Activated T-helper 2 cell treated with anti-CD3 and anti-CD28 coated beads, Interferon-gamma antibody, Interleukin-2, Interleukin-4, amounts not matched to agents 10 μg/mL and 5 μg/mL and 100 μg/mL, durations not matched to agents 14 hours and 24 hours and 36 hours (primary cell): ENCODE results near the gene PTH2R. TPM values are rescaled to one million over a fixed set of nuclear protein-coding genes. Genes with fewer than 3 reads are reported as not detected.
"Not testable (repeated sequence)": the region's sequence is repeated elsewhere in the genome, so short reads cannot be mapped to it uniquely, and the experiment has no call there.

ENCODE experiments used
- DNase-seq: peaks from one replicate; pipeline ENCODE4 v3.0.0; 2021; ENCODE audit warnings: low spot score
- H3K27ac Mint-ChIP-seq: one replicate; pipeline ENCODE4 v1.8.0; 2021; ENCODE audit warnings: mixed read lengths
- H3K27me3 Mint-ChIP-seq: one replicate; pipeline ENCODE4 v1.8.0; 2021; ENCODE audit warnings: low read depth, mixed read lengths
- H3K36me3 Mint-ChIP-seq: one replicate; pipeline ENCODE4 v1.8.0; 2021; ENCODE audit warnings: low read depth, mixed read lengths
- H3K4me1 Mint-ChIP-seq: one replicate; pipeline ENCODE4 v1.8.0; 2021; ENCODE audit warnings: low read depth, mixed read lengths
- H3K4me3 Mint-ChIP-seq: one replicate; pipeline ENCODE4 v1.8.0; 2021; ENCODE audit warnings: low read depth, mild to moderate bottlenecking, moderate library complexity, mixed read lengths
- H3K9me3 Mint-ChIP-seq: one replicate; pipeline ENCODE4 v1.8.0; 2021; ENCODE audit warnings: mixed read lengths
- intact Hi-C: fragments of 100-400 bp; cut with micrococcal nuclease; formaldehyde crosslinking; loops from one replicate; pipeline ENCODE4 v1.15.1; 2023
- total RNA-seq: library from RNA; stranded (reverse); gene quantifications from 2 replicates; pipeline ENCODE4 v1.2.3, GENCODE V29; 2022

Gene PTH2R
- total RNA-seq, 1 donor from 2014 or later, result 0.14 TPM

DNA sequence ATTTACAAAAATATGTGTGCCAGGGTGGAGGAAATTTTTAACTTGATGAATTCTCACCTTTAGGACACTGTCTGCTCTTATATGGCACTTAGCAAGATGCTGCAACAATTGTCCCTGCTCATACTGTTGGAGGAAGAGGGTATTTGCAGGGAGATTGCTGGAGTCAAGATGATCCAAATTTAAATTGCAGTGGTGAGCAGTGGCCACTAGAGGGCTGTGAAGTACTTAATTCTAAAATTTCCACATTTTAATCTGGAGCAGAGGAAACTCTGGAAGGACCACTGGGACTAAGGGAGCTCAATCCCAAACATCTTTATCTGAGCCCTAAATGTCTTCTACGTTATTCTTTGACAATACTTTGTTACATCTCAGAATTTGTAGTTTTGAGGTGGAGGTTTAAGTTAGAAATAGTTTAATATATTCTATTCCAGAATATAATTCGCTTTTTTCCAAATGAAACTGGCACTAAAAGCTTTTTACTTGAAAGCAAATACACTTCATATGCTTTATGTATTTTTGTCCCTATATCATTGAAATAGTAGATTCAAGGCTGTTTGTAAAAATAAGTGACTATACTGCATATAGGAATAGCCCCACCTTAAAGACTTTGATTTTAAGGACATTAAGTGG is 33.0 kb upstream of the PTH2R start:
- no peaks in the 10 kb centered on the region for H3K9me3 Mint-ChIP-seq
- intact Hi-C loops, result no loop called here
- DNase-seq, result no peak
- H3K27ac Mint-ChIP-seq, result no peak overlapping the region
- H3K4me3 Mint-ChIP-seq, result no peak overlapping the region
- peaks cover 9% of the 10 kb centered on the region for H3K27me3 Mint-ChIP-seq
- H3K4me1 Mint-ChIP-seq, result no peaks in the 10 kb centered on the region
- no peaks in the 10 kb centered on the region for H3K36me3 Mint-ChIP-seq

DNA sequence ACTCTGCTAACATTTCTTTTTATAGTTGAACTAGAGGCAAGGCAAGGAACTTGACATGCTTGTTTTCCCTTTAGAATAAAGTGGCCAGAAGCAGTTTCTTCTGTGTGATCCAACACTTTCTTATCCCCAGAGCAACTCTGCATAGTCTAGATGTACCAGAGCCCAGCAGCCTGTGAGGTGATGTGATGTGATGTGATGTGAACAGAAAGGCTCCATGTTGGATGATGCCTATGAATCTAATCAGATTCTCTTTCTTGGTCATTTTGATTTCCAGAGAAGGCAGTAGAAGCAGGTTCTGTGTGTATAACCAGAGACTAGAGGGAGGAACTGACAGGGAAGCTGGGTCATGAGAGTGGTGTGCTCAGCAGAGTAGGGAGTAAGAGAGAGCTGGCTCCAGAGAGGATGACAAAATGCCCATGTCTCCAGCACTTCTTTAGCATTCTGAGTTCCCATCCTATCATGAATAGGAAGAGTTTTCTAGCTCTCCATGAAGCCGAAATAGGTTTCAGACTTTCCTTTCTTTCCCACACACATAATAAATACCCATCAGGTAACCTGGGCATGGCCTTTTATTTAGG is 31.0 kb upstream of the PTH2R start:
- Mint-ChIP-seq H3K4me3 (no peak overlapping the region), H3K4me1 (no peaks in the 10 kb centered on the region), H3K9me3 (no peaks in the 10 kb centered on the region), H3K27me3 (peaks cover 10% of the 10 kb centered on the region), H3K36me3 (no peaks in the 10 kb centered on the region), H3K27ac (no peak overlapping the region)
- DNase-seq, result no peak
- intact Hi-C loops, result no loop called here

- H3K9me3 Mint-ChIP-seq, H3K4me1 Mint-ChIP-seq, H3K27ac Mint-ChIP-seq, H3K36me3 Mint-ChIP-seq, intact Hi-C loops, DNase-seq, H3K4me3 Mint-ChIP-seq: not testable (repeated sequence)
- peaks cover 17% of the 10 kb centered on the region for H3K27me3 Mint-ChIP-seq
Observed at GRCh38 chr2:208377344-208377860, 29.2 kb upstream of the PTH2R start.

- Mint-ChIP-seq H3K4me3 (no peak overlapping the region), H3K27ac (no peak overlapping the region), H3K36me3 (no peaks in the 10 kb centered on the region), H3K9me3 (no peaks in the 10 kb centered on the region), H3K4me1 (no peaks in the 10 kb centered on the region), H3K27me3 (peaks cover 25% of the 10 kb centered on the region)
- intact Hi-C loops, result no loop called here
- DNase-seq, result no peak
Observed at GRCh38 chr2:208379192-208379591, 27.4 kb upstream of the PTH2R start.

GRCh38 chr2:208384637-208385036 is 22.0 kb upstream of the PTH2R start:
- DNase-seq, result no peak
- H3K27me3 Mint-ChIP-seq, result peaks cover 27% of the 10 kb centered on the region
- intact Hi-C loops, result no loop called here
- no peak overlapping the region for H3K4me3 Mint-ChIP-seq
- H3K9me3 Mint-ChIP-seq, result no peaks in the 10 kb centered on the region
- no peak overlapping the region for H3K27ac Mint-ChIP-seq
- H3K36me3 Mint-ChIP-seq, result no peaks in the 10 kb centered on the region
- no peaks in the 10 kb centered on the region for H3K4me1 Mint-ChIP-seq

GRCh38 chr2:208386541-208386940 is 20.1 kb upstream of the PTH2R start:
- Mint-ChIP-seq H3K27ac (no peak overlapping the region), H3K27me3 (peaks cover 24% of the 10 kb centered on the region), H3K4me3 (no peak overlapping the region), H3K4me1 (no peaks in the 10 kb centered on the region), H3K9me3 (no peaks in the 10 kb centered on the region), H3K36me3 (no peaks in the 10 kb centered on the region)
- intact Hi-C loops, result no loop called here
- DNase-seq, result no peak

DNA sequence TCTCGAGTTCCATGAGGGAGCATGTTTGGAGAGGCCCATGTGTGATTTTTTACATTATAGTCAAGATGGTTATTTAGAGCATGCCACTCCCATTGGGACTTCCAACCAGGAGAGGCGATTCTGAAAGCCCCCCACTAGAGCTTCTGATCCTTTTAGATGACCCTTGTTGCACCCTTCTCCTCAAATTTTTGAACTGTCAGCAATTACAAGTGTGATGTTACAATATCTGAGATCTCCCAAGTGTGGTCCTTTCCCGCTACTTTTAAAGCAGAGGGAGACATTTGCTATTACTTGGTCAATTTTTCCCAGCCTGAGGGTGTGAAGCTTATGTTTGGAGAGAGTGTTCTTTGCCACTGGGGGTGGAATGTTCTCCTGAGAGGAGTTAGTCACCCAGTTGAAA is 16.7 kb upstream of the PTH2R start:
- H3K4me1 Mint-ChIP-seq, result no peaks in the 10 kb centered on the region
- H3K4me3 Mint-ChIP-seq, result no peak overlapping the region
- DNase-seq, result no peak
- peaks cover 8% of the 10 kb centered on the region for H3K27me3 Mint-ChIP-seq
- intact Hi-C loops, result loop anchor here (10.0 kb wide), 1 partner anchor 1575 kb away; no protein-coding TSS in a partner anchor
- H3K36me3 Mint-ChIP-seq, result no peaks in the 10 kb centered on the region
- no peaks in the 10 kb centered on the region for H3K9me3 Mint-ChIP-seq
- H3K27ac Mint-ChIP-seq, result no peak overlapping the region

DNA sequence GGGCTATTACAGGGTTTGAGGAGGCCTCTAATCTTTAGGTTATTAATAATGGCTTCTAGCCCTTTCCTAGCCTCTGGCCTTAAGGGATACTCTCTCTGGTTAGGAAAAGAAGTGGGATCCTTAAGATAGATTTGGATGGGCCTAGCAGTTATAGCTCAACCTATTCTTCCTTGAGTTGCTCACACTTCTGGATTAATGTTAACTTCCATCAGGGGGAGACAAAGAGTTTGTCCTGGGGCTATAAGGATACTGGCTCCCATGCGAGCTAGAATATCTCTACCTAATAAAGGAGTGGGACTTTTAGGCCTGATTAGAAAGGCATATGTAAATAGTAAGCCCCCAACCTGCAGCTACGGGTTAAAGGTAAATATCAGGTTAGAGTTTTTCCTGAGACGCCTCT is 14.3 kb upstream of the PTH2R start:
- Mint-ChIP-seq H3K4me3 (no peak overlapping the region), H3K4me1 (peaks cover 1% of the 10 kb centered on the region), H3K36me3 (no peaks in the 10 kb centered on the region), H3K27me3 (peaks cover under 1% of the 10 kb centered on the region), H3K9me3 (no peaks in the 10 kb centered on the region), H3K27ac (no peak overlapping the region)
- DNase-seq, result no peak
- intact Hi-C loops, result loop anchor here (10.0 kb wide), 1 partner anchor 1573 kb away; no protein-coding TSS in a partner anchor

- not testable (repeated sequence) for H3K4me1 Mint-ChIP-seq, DNase-seq, H3K36me3 Mint-ChIP-seq, H3K27ac Mint-ChIP-seq, H3K4me3 Mint-ChIP-seq, H3K9me3 Mint-ChIP-seq
- H3K27me3 Mint-ChIP-seq, result peaks cover 14% of the 10 kb centered on the region
- intact Hi-C loops, result loop anchor here (5.0 to 10.0 kb wide), 2 partner anchors 1568 to 1801 kb away; no protein-coding TSS in a partner anchor
Observed at GRCh38 chr2:208396796-208397195, 9.8 kb upstream of the PTH2R start.

GRCh38 chr2:208399201-208399600 is 7.4 kb upstream of the PTH2R start:
- peaks cover 33% of the 10 kb centered on the region for H3K27me3 Mint-ChIP-seq
- no peak overlapping the region for H3K27ac Mint-ChIP-seq
- intact Hi-C loops, result loop anchor here (5.0 to 10.0 kb wide), 2 partner anchors 1566 to 1798 kb away; no protein-coding TSS in a partner anchor
- H3K9me3 Mint-ChIP-seq, result no peaks in the 10 kb centered on the region
- no peak overlapping the region for H3K4me3 Mint-ChIP-seq
- DNase-seq, result no peak
- H3K4me1 Mint-ChIP-seq, result peaks cover 1% of the 10 kb centered on the region
- no peaks in the 10 kb centered on the region for H3K36me3 Mint-ChIP-seq

DNA sequence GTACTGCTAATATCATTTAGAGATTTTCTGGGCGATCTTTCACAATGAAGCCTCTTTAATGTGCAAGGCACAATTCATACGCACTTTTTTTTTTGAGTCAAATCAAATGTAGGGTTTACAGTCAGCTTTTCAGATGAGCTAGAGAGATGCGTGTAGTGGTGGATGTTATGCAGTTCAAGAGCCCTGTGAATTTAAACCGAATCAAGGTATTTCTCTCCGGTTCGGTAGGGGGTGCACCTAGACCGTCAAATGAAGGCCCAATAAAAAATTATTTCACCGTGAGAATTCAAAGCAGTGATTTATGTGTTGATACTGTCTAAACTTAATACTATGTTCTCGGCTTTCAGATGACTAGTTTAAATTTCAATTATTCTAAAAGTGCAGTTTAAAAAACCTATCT is 1.1 kb downstream of the PTH2R start:
- DNase-seq, result no peak
- H3K4me3 Mint-ChIP-seq, result no peak overlapping the region
- intact Hi-C loops, result loop anchor here (10.0 kb wide), 3 partner anchors 797 to 1167 kb away; partner anchors contain the start of gene MAP2
- no peaks in the 10 kb centered on the region for H3K9me3 Mint-ChIP-seq
- peaks cover 50% of the 10 kb centered on the region for H3K27me3 Mint-ChIP-seq
- peaks cover 2% of the 10 kb centered on the region for H3K4me1 Mint-ChIP-seq
- H3K27ac Mint-ChIP-seq, result no peak overlapping the region
- no peaks in the 10 kb centered on the region for H3K36me3 Mint-ChIP-seq

GRCh38 chr2:208413931-208414330 is 7.3 kb downstream of the PTH2R start:
- H3K27ac Mint-ChIP-seq, result no peak overlapping the region

GRCh38 chr2:208415255-208415654 is 8.7 kb downstream of the PTH2R start:
- no peak for DNase-seq
- Mint-ChIP-seq H3K9me3 (no peaks in the 10 kb centered on the region), H3K4me1 (peaks cover 15% of the 10 kb centered on the region), H3K4me3 (no peak overlapping the region), H3K36me3 (no peaks in the 10 kb centered on the region), H3K27me3 (peaks cover 5% of the 10 kb centered on the region), H3K27ac (no peak overlapping the region)
- intact Hi-C loops, result no loop called here

More at GRCh38 chr2:208413931-208414330, 7.3 kb downstream of the PTH2R start:
- intact Hi-C loops, result no loop called here
- Mint-ChIP-seq H3K9me3 (no peaks in the 10 kb centered on the region), H3K4me3 (no peak overlapping the region), H3K4me1 (peaks cover 15% of the 10 kb centered on the region), H3K27me3 (peaks cover 12% of the 10 kb centered on the region), H3K36me3 (no peaks in the 10 kb centered on the region)
- no peak for DNase-seq
